Measurements from ENCODE around the gene CDK8.

The CDK8 gene

GRCh38 chr13:26370553-26370952 is 116.6 kb downstream of the CDK8 start:
- H3K9ac ChIP-seq (ENCODE audit: low read length) = no peak overlapping the region
- H3F3A ChIP-seq (ENCODE audit: insufficient read depth) = no peaks in the 10 kb centered on the region
- TF ChIP-seq EZH2phosphoT487 (conservative IDR thresholded peaks at IDR 0.05; ENCODE audit: low read length) = no peak
- TF ChIP-seq CTCF (IDR thresholded peaks at IDR 0.05; ENCODE audit: insufficient read depth, low read length, poor library complexity, severe bottlenecking) = no peak
- no peaks in the 10 kb centered on the region for H3K9me2 ChIP-seq (replicated peaks; ENCODE audit: insufficient read depth, low read length)
- H3K9me3 ChIP-seq (ENCODE audit: insufficient read depth, low read length) = no peaks in the 10 kb centered on the region
- H3K27ac ChIP-seq (ENCODE audit: low read depth, low read length) = no peak overlapping the region
- 0 out of 2 replicates have a peak, but pooled peaks cover 3% of the 10 kb centered on the region for H3K79me2 ChIP-seq (ENCODE audit: insufficient read depth, low read length)
- H3K4me3 ChIP-seq (ENCODE audit: insufficient read depth, low read length, poor library complexity, severe bottlenecking) = no peak overlapping the region
- no peaks in the 10 kb centered on the region for H4K20me1 ChIP-seq (ENCODE audit: low read depth, low read length)
- H3K27me3 ChIP-seq (ENCODE audit: low read length) = no peaks in the 10 kb centered on the region
- H3K4me2 ChIP-seq (ENCODE audit: low read depth, low read length, poor library complexity, severe bottlenecking) = no peak overlapping the region
- no peak overlapping the region for H2AFZ ChIP-seq (ENCODE audit: low read depth, low read length, severe bottlenecking)
- no peaks in the 10 kb centered on the region for H3K36me3 ChIP-seq (ENCODE audit: low read length)

- Histone ChIP-seq H3K4me3 (ENCODE audit: insufficient read depth, low read length, poor library complexity, severe bottlenecking) (no peak overlapping the region), H3F3A (ENCODE audit: insufficient read depth) (no peaks in the 10 kb centered on the region), H3K9me2 (replicated peaks; ENCODE audit: insufficient read depth, low read length) (no peaks in the 10 kb centered on the region), H3K36me3 (ENCODE audit: low read length) (no peaks in the 10 kb centered on the region), H3K27ac (ENCODE audit: low read depth, low read length) (no peak overlapping the region), H3K9me3 (ENCODE audit: insufficient read depth, low read length) (no peaks in the 10 kb centered on the region), H3K4me2 (ENCODE audit: low read depth, low read length, poor library complexity, severe bottlenecking) (no peak overlapping the region), H4K20me1 (ENCODE audit: low read depth, low read length) (no peaks in the 10 kb centered on the region), H3K9ac (ENCODE audit: low read length) (no peak overlapping the region), H3K79me2 (ENCODE audit: insufficient read depth, low read length) (0 out of 2 replicates have a peak, but pooled peaks cover 3% of the 10 kb centered on the region), H3K27me3 (ENCODE audit: low read length) (no peaks in the 10 kb centered on the region), H2AFZ (ENCODE audit: low read depth, low read length, severe bottlenecking) (no peak overlapping the region)
- no peak for TF ChIP-seq CTCF (IDR thresholded peaks at IDR 0.05; ENCODE audit: insufficient read depth, low read length, poor library complexity, severe bottlenecking)
- no peak for TF ChIP-seq EZH2phosphoT487 (conservative IDR thresholded peaks at IDR 0.05; ENCODE audit: low read length)
These were observed 118.8 kb downstream of the CDK8 start for GRCh38 chr13:26372747-26373146.

GRCh38 chr13:26376430-26376829 is 122.5 kb downstream of the CDK8 start:
- Histone ChIP-seq H3K79me2 (ENCODE audit: insufficient read depth, low read length) (0 out of 2 replicates have a peak, but pooled peaks cover 3% of the 10 kb centered on the region), H3K9ac (ENCODE audit: low read length) (no peak overlapping the region), H3K9me2 (replicated peaks; ENCODE audit: insufficient read depth, low read length) (no peaks in the 10 kb centered on the region), H3K4me3 (ENCODE audit: insufficient read depth, low read length, poor library complexity, severe bottlenecking) (no peak overlapping the region), H3K9me3 (ENCODE audit: insufficient read depth, low read length) (no peaks in the 10 kb centered on the region), H3K4me2 (ENCODE audit: low read depth, low read length, poor library complexity, severe bottlenecking) (no peak overlapping the region), H2AFZ (ENCODE audit: low read depth, low read length, severe bottlenecking) (no peak overlapping the region), H3K27me3 (ENCODE audit: low read length) (no peaks in the 10 kb centered on the region), H3K36me3 (ENCODE audit: low read length) (no peaks in the 10 kb centered on the region), H3F3A (ENCODE audit: insufficient read depth) (no peaks in the 10 kb centered on the region), H4K20me1 (ENCODE audit: low read depth, low read length) (no peaks in the 10 kb centered on the region), H3K27ac (ENCODE audit: low read depth, low read length) (no peak overlapping the region)
- no peak for TF ChIP-seq CTCF (IDR thresholded peaks at IDR 0.05; ENCODE audit: insufficient read depth, low read length, poor library complexity, severe bottlenecking)
- TF ChIP-seq EZH2phosphoT487 (conservative IDR thresholded peaks at IDR 0.05; ENCODE audit: low read length) = no peak
